HUES64 (cell line): ENCODE results near the gene TACC2.
"Not testable (repeated sequence)": the region's sequence is repeated elsewhere in the genome, so short reads cannot be mapped to it uniquely, and the experiment has no call there.

Experiments used
- H3K27ac ChIP-seq: 2 replicates; pipeline ENCODE4 v1.7.0; 2013; ENCODE audit warnings: low read depth, low read length, inconsistent platforms
- H3K27me3 ChIP-seq: 2 replicates; pipeline ENCODE4 v1.6.1; 2013; ENCODE audit warnings: mild to moderate bottlenecking, low read length; ENCODE audit not compliant: insufficient read depth
- H3K36me3 ChIP-seq: 2 replicates; pipeline ENCODE4 v1.6.1; 2013; ENCODE audit warnings: mild to moderate bottlenecking, low read length; ENCODE audit not compliant: insufficient read depth
- H3K4me1 ChIP-seq: 2 replicates; pipeline ENCODE4 v1.6.1; 2013; ENCODE audit warnings: mild to moderate bottlenecking, low read length, moderate library complexity; ENCODE audit not compliant: insufficient read depth
- H3K4me3 ChIP-seq: 2 replicates; pipeline ENCODE4 v1.5.1; 2013; ENCODE audit warnings: mild to moderate bottlenecking, low read length, moderate library complexity
- H3K9ac ChIP-seq: 2 replicates; pipeline ENCODE4 v1.6.1; 2013; ENCODE audit warnings: mild to moderate bottlenecking, low read depth, low read length
- H3K9me3 ChIP-seq: 2 replicates; pipeline ENCODE4 v1.6.1; 2013; ENCODE audit warnings: low read depth, low read length; ENCODE audit not compliant: insufficient read depth
- WGBS: fragments of 150-250, 120-280 bp; methylation state at CpG from one replicate; pipeline ENCODE4 v1.1.7; 2013; ENCODE audit warnings: missing lambda C conversion rate; 5-methylcytosine and 5-hydroxymethylcytosine counted together

Gene TACC2

DNA sequence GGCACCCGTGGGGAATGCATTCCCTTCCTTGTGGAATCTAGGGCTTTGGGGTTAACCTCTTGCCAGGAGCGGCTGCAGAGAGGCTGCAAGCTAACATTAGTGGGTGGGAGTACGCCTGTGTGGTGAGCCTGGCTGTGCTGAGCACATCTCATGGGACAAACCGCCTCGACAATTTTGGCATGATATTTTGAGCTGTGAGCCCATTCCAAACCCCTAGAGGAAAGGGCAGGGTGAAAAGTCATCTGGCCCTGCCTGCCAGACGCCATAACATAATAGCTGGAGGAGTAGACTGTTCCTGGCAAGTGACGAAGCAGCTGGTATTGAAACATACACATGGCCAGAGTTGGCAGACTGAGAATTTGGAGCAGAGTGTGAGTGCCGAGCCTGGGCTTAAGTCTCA lies 110.0 kb downstream of the TACC2 start:
- Histone ChIP-seq H3K4me1 (no peaks in the 10 kb centered on the region), H3K4me3 (no peak overlapping the region), H3K27me3 (no peaks in the 10 kb centered on the region), H3K9ac (no peak overlapping the region), H3K36me3 (no peaks in the 10 kb centered on the region), H3K27ac (no peak overlapping the region), H3K9me3 (no peaks in the 10 kb centered on the region)
- 92% methylated on average over 8 of the region's 8 CpGs for whole genome bisulfite sequencing

- Histone ChIP-seq H3K36me3 (no peaks in the 10 kb centered on the region), H3K27me3 (no peaks in the 10 kb centered on the region), H3K4me3 (no peak overlapping the region), H3K9me3 (no peaks in the 10 kb centered on the region), H3K4me1 (no peaks in the 10 kb centered on the region), H3K27ac (no peak overlapping the region), H3K9ac (no peak overlapping the region)
- WGBS: 79% methylated on average over 2 of the region's 2 CpGs
These were observed 110.6 kb downstream of the TACC2 start for GRCh38 chr10:122099562-122099961.

DNA sequence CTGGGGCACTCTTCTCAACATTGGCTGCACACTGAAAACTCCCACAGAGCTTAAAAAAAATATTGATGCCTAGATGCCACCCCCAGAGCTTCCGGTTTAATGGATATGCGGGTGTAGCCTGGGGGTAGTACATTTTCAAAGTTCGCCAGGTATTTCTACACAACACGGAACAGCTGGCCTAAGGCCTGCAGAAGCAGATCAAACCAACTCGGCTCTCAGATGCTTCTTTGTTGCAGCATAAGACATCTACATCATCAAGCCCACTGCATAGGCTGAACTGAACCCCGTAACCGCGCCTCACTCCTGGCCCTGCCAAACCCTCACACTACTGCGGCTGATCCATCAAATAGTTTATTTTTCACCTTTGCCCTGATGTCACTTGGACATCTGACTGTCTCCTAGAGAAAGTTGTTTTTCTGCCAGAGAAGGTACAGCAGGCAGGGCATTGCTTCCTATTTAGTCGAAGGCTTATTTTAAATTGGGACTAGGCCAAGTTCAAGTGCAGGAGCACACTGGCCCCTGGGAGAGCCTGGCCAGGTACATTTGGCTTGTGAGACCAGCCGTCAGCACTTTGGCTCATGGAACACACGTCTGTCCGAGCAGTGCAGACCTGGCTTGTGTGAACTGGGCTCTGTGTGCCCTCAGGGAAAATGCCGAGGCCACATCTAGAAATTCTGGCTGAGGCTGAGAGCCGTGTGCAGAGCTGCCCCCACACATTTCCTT lies 113.3 kb downstream of the TACC2 start:
- Histone ChIP-seq H3K27ac (no peak overlapping the region), H3K27me3 (no peaks in the 10 kb centered on the region), H3K36me3 (no peaks in the 10 kb centered on the region), H3K4me3 (no peak overlapping the region), H3K9me3 (no peaks in the 10 kb centered on the region), H3K4me1 (no peaks in the 10 kb centered on the region), H3K9ac (no peak overlapping the region)
- WGBS: 95% methylated on average over 15 of the region's 15 CpGs

DNA sequence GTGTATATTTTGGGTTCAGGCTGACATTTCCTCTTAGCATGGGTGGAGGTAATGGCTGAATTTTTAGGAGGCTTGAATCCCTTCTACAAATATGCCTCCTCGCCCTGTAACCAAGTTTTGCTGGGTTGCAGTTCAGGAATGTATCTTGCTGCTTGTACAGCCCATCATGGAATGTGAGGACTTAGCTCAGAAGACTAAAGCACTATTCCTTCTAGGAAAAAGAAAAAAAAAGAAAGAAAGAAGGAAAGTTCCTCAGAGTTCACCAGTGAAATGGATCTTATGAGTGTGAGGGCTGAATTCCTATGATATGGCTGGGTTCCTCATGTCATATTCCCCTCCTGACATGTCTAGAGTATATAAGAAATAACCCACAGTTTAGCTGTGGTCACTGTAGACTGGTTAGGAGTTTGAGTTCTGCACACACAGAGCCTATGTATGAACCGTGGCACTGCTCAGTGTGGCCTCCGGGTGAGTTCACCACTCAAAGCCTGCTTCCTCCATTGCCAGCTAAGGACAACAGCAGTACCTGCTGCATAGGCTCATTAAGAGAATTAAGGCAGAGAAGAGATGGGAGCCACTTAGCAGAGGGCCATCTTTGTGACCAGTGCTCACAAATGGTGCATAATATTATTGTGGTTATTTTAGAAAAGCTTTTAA lies 114.0 kb downstream of the TACC2 start:
- Histone ChIP-seq H3K27ac (no peak overlapping the region), H3K4me3 (no peak overlapping the region), H3K9ac (no peak overlapping the region), H3K9me3 (no peaks in the 10 kb centered on the region), H3K27me3 (no peaks in the 10 kb centered on the region), H3K36me3 (no peaks in the 10 kb centered on the region), H3K4me1 (no peaks in the 10 kb centered on the region)
- WGBS: 93% methylated on average over 3 of the region's 3 CpGs

DNA sequence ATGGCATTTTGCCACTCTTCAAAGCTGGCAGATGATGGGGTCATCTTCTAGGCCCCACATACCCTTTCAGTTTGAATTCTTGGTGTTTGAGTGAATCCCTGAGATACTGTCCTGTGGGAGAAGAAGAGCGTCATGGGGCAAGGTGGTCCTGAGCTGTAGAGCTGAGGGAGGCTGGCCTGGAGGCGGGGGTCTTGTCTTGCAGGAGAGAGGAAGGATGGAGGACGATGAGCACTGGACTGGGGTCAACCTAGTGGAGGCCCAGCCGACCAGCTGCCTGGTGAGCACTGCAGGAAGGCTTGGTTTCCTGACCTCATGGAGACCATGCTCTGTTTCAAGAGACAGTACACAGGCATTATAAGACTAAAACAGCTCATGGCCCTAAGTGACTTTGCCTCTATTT lies 114.6 kb downstream of the TACC2 start:
- H3K27me3 ChIP-seq: no peaks in the 10 kb centered on the region
- H3K27ac ChIP-seq: no peak overlapping the region
- no peaks in the 10 kb centered on the region for H3K36me3 ChIP-seq
- H3K4me1 ChIP-seq: no peaks in the 10 kb centered on the region
- WGBS: 90% methylated on average over 4 of the region's 4 CpGs
- no peak overlapping the region for H3K9ac ChIP-seq
- H3K4me3 ChIP-seq: no peak overlapping the region
- H3K9me3 ChIP-seq: no peaks in the 10 kb centered on the region

- not testable (repeated sequence) for H3K9me3 ChIP-seq, H3K9ac ChIP-seq, H3K4me1 ChIP-seq, H3K27ac ChIP-seq, H3K4me3 ChIP-seq, H3K36me3 ChIP-seq
- H3K27me3 ChIP-seq: peaks cover 13% of the 10 kb centered on the region; the same call in 1 of the 2 replicates
- WGBS: 88% methylated on average over 13 of the region's 13 CpGs
These were observed 119.8 kb downstream of the TACC2 start for GRCh38 chr10:122108786-122109185.

- 58% methylated on average over 12 of the region's 12 CpGs for WGBS
These were observed 123.2 kb downstream of the TACC2 start for GRCh38 chr10:122112021-122112616.

GRCh38 chr10:122112625-122113160 lies 123.7 kb downstream of the TACC2 start:
- peaks cover 16% of the 10 kb centered on the region for H3K4me1 ChIP-seq
- no peaks in the 10 kb centered on the region for H3K9me3 ChIP-seq
- H3K36me3 ChIP-seq: no peaks in the 10 kb centered on the region
- peaks cover 17% of the 10 kb centered on the region; the same call in 1 of the 2 replicates for H3K27me3 ChIP-seq
- H3K4me3 ChIP-seq: peak overlapping the region; percentile 79
- H3K9ac ChIP-seq: peak overlapping the region; percentile 90
- WGBS: under 1% methylated on average over 61 of the region's 63 CpGs
- H3K27ac ChIP-seq: peak overlapping the region; percentile 78

More at GRCh38 chr10:122112021-122112616, 123.2 kb downstream of the TACC2 start:
- Histone ChIP-seq H3K4me1 (peaks cover 16% of the 10 kb centered on the region), H3K4me3 (peak overlapping the region; percentile 79), H3K36me3 (no peaks in the 10 kb centered on the region), H3K9me3 (no peaks in the 10 kb centered on the region), H3K27me3 (peaks cover 17% of the 10 kb centered on the region; the same call in 1 of the 2 replicates), H3K27ac (peak overlapping the region; percentile 78; the same call in 1 of the 2 replicates), H3K9ac (peak overlapping the region; percentile 90)

DNA sequence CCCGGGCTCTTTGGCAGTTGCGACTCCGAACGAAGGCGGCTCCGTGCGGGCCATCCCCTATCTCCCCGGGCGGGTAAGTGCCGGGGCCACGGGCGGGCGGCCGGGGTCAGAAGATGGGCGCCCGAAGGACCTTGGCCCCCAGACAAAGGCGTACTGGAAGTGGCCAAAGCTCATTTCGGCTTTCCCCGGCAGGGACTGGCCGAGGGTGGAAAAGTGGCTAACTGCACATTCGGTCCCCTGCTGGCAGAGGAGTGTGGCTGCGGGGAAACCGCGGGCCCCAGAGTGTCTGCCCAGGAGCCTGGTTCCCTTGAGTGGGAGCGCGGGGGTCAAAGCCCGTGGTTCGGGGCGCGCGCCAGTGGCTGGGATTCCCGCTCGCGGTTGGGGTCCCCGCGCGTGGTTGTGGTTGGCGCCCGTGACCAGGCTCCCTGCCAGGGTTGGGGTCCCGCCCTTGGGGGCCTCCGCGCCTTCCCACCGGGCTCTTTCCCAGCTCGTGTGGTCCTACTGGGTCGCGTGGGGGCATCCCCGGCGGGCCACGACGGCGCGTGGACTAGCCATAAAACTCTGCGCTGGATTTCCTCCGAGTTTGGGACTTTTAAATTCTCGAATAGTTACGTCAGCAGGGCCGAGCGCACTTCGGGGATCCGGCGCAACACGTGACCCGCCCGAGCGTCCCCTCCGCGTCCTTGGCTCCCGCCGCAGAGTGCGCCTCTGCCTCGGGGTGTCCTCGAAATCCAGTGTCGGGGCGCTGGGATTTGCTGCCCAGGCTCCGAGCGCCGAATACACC lies 124.4 kb downstream of the TACC2 start:
- H3K9me3 ChIP-seq: no peaks in the 10 kb centered on the region
- H3K4me1 ChIP-seq: peaks cover 16% of the 10 kb centered on the region
- H3K36me3 ChIP-seq: no peaks in the 10 kb centered on the region
- peak overlapping the region; percentile 78 for H3K27ac ChIP-seq
- peak overlapping the region; percentile 79 for H3K4me3 ChIP-seq
- H3K27me3 ChIP-seq: peaks cover 17% of the 10 kb centered on the region; the same call in 1 of the 2 replicates
- H3K9ac ChIP-seq: peak overlapping the region; percentile 90
- WGBS: 1% methylated on average over 77 of the region's 77 CpGs

- H3K27ac ChIP-seq: no peak overlapping the region
- peak overlapping the region; percentile 90 for H3K9ac ChIP-seq
- no peaks in the 10 kb centered on the region for H3K36me3 ChIP-seq
These were observed 125.2 kb downstream of the TACC2 start for GRCh38 chr10:122113945-122114747.

More at GRCh38 chr10:122113945-122114747, 125.2 kb downstream of the TACC2 start:
- peak overlapping the region; percentile 79 for H3K4me3 ChIP-seq
- no peaks in the 10 kb centered on the region for H3K9me3 ChIP-seq
- WGBS: 58% methylated on average over 18 of the region's 18 CpGs
- peaks cover 17% of the 10 kb centered on the region; the same call in 1 of the 2 replicates for H3K27me3 ChIP-seq
- H3K4me1 ChIP-seq: peaks cover 16% of the 10 kb centered on the region
